NK-92 treated with Interleukin-12 subunit alpha and Interleukin-12 subunit beta, amount 100 ng/mL, for 24 hours (cell line): ENCODE results near the gene STK24.

Experiments
- DNase-seq: peaks from one replicate; lab custom pipeline; 2025; lab: John Stamatoyannopoulos, UW

Gene STK24

GRCh38 chr13:98509271-98510155, 67.4 kb downstream of the STK24 start:
- DNase-seq = no peak

DNA sequence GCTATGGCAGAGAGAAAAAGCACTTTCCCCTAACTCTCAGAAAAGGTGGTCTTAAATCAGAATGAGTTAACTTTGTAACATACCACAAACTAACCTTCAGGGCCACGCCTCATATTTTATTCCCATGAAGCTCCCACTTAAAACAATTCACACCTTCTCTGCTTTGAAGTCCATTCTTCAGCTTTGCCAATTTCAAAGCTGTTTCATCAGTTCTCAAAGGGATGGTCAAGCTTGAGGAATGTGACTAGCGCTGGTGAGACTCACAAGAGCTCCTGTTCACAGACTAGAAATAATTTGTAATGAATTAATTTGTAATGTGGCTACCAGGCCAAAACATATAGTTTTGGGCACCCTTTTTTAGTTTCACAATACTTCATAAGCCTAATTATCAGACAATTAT, 68.2 kb downstream of the STK24 start:
- DNase-seq = no peak

- DNase-seq = no peak
These were observed 68.6 kb downstream of the STK24 start for GRCh38 chr13:98508280-98508679.

DNA sequence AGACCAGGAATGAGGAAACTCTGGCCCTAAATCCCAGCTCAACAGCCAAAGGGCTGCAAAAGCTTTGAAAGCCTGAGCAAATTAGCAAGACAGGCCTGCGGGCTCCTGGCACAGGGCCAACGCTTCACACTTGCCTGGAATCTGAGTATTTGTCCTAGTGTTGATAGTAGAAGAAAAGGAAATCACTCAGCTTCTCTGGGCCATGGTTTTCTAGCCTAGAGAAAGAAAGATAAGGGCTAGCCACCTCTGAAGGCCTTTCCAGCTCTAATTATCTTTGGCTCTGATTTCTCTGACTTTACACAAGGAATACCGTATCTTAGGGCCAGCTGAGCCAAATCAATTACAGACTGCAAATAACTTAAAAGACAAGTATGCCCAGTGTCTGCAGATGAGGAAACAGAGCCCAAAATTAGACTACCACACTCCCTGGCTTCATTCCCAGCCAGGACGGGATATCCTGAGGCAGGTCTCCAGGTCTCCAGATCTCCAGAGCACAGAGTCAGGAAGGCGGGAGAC, 69.6 kb downstream of the STK24 start:
- no peak for DNase-seq

DNA sequence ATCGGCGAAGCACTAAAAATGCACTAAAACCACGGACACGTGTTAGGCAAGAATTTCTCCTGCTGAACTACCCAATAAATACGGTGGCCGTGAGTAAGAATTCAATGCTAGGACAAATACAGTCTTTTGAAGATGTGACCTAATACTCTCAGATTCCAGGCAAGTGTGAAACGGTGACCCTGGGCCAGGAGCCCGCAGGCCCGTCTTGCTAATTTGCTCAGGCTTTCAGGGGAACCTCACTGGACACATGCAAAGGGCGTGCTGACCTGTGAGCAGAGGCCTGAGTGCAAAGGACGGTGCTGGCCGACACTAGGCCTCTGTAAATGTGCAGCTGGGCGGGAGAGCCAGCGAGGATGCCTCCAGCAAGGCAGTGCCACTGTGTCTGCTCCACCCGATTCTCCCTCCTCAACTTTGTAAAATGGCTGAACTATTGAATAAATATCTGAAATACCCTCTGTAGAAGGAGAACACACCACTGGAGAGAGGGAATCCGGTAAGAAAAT, 70.1 kb downstream of the STK24 start:
- no peak for DNase-seq

DNA sequence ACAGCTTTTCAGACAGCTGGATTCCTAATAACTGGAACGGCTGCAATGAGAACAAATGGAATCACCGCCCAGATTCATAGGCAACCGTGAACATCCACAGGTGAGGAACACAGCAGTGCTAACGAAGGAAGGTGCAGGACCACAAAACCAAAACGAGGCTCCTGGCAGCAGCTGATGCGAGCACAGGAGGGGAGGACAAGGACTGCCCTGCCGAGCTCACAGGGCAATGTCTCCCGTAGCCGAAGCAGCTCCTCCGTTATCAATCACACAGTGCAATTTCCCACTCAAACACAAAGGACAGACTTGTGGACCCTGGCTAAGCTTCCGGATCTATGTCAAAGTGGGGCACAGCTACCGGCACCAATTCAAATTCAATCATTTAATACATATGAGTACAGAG, 70.6 kb downstream of the STK24 start:
- no peak for DNase-seq

DNA sequence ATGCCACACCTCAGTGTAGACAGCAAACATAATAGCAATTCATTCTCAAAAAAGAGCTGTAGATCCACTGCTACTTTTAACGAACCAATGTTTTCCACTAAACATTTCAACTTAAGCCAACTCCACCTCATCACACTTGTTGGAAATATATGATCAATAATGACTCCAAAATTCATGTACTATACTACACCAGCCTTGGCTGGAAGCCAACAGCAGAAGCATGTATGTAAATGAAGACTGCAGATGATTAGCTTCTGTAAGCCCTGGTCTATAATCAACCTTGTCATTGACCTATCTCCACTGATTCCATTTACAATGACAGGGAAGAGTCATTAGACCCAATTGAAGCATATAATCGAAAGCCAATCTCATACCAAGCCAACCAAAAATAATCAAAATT, 71.7 kb downstream of the STK24 start:
- no peak for DNase-seq

GRCh38 chr13:98504371-98504963, 72.4 kb downstream of the STK24 start:
- DNase-seq = peak; percentile 45

DNA sequence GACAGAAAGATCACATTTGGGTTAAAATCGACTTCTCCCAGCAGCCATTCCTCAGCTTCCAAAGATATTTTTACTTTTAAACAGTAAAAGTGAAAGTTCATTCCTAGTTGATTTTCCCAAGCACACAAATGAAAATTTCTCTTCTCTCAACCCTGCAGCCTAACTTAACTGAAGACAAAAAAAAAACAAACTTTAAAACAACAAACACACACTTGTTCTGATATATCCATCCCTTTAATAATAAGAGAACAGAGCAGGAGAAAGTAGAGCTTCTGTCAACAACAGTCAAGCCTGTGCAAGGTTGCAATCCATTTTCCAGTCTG, 72.9 kb downstream of the STK24 start:
- DNase-seq = no peak

DNA sequence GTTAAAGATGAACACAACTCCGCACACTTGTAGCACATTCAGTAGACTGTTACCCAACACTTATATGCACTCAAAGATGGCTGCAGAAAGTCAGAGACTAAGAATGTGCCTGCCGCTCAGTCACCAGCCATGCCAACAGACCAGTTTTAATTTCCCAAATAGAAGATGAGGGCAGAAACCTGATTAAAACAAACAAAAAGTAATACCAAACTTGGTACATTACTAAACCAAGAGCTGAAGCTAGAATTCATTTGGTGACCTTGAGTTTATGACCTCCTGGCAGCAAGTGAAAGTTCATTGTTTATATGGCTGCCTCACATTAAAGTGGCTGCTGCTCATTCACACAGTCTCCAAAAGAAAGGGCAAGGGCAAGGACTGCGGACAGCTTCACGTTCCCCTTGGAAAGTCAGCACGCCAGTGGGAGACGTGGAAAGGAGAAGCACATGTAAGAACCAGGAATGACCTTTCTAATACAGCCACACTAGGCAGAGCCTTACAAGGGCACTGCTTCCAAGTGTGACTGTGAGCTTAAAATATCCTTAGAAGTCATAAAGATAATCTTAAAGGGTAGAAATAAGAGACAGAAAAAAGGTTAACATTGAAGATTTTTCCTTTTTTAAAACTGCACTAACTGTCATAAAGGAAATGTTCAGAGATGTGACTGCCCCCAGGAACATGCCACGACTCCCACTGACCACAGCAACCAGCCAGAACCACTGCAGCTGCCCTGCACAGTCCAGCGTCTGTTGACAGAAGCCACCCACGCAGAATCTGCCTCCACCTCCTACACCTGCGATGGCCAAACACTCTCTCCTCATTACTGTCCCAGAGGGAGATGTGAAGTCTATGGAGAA, 73.5 kb downstream of the STK24 start:
- DNase-seq = no peak

GRCh38 chr13:98500963-98501421, 75.9 kb downstream of the STK24 start:
- no peak for DNase-seq

DNA sequence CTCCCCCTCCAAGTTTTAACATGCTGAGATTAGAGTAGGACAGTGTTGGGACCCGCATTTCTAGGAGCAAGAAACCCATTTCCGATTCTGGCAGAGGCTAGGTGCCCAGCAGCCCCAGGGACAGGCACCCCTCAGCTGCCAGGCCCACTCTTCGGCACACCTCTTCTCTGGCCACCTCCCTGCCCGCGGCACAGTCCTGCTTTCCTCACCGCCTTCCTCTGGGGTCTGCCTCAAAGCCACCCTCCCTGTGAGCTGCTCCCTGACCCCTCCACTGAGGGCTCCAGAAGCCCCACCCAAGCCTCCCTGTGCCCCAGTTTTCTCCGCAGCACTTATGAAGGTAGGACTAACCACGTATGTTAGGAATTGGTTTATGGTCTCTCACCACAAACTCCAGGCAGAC, 79.9 kb downstream of the STK24 start:
- DNase-seq = no peak

DNA sequence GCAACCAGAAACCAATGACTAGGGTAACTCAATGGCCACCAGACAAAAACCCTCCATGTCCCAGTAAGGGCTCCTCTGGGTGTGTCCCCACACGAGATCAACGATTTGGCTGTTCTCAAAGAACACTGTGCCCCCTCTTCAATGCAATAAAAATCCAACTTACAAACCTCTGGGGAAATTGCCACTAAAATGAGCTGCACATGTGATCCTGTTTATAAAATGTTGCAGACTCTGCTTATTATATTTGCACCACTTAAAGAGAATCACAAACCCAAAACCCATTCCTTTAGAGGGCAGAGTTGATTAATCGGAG, 80.5 kb downstream of the STK24 start:
- DNase-seq = no peak

DNA sequence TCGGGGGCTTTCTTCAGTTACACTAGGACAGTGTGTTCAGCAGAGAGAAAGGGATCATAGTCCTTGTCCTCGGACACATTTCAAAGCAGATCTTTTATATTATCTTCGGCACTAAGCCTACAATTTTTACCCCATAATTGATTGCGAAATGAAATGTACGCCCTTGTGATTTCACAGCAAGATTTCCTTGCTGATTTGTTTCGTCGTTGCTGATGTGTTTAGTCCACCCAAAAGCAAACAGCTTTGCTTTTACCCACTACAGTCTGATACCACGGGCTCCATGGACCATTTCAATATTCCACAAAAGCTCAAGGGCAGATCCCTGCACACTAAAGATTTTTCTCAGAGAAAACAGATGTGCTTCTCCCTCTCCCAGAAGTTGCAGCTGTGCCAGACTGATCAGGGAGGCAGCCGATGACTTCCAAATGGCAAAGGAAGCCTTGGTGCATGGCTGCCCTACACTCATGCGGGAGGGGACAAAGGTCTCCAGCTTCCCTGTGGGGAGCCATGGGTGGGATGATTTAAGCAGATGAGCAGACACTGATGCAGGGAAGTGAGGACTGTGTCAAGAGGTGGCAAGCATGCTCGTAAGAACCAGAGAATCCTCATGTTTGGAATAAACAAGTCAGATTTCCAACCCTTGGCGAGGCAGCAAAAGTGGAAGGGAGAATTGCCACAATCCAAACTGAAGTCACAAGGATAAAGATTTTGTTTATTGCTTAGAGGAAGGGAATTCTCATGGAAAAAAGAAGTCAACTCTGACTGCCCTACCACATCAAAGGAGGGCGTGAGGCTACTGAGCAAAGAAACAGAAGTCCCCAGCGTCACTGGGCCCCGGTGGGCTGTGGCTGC, 81.1 kb downstream of the STK24 start:
- DNase-seq = no peak

DNA sequence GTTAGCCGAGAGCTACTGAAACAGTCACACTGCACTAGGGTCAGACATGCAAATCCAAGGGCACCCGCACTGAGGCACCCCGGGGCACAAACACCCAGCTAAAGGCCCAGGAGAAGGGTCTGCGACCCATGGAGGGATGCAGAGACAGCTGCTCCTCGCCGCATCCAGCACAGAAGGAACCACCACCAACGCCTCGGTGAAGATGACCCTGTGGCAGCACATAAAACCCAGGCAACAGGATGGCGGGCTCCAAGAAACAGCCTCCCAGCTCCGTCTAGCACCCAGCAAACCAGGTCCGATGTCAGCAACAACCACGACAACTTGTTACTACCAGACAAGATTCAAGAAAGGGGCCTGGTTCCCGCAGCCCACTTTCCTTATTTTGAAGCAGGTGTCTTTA, 82.1 kb downstream of the STK24 start:
- DNase-seq = no peak

DNA sequence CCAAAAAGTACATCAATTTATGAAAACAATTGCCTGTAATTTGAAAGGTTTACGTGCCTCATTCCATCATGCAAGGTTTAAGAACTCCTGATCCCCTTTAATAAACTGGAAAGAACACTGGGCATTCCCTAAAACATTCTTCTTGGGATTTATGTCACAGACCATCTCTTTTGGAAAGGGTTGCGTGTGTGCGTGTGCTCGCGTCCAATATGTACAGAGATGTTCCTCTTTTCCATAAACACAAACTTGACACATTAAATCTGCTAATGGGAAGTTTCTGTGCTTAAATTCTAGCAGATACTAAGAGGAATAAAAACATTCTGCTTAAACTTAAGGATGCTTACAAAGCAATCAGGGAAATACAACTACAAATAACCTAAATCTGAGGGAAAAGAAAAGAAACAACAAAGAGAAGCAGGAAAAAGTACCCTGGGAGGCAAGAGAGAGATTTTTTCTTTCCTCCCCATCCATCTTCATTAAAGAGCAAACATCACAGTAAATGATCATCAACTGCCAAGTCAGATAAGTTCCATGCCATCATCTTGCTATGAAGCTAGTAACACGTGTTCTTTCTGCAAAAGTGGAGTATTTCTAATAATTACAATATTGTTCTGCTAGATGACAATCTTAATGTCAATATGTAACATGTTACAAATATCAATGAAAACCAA, 83.7 kb downstream of the STK24 start:
- DNase-seq = no peak

GRCh38 chr13:98492335-98493041, 84.4 kb downstream of the STK24 start:
- no peak for DNase-seq

- no peak for DNase-seq
These were observed 86.0 kb downstream of the STK24 start for GRCh38 chr13:98490866-98491265.

- no peak for DNase-seq
These were observed 86.6 kb downstream of the STK24 start for GRCh38 chr13:98490195-98490836.
